LNCAP (cell line): Measurements from ENCODE around the gene CDH22.

ENCODE experiments used
- TF ChIP-seq, protein P1 (sequence below): fragments of 450-650 bp; IDR thresholded peaks from 2 replicates; pipeline ENCODE4 v1.5.1; 2017; ENCODE audit warnings: mild to moderate bottlenecking

Gene CDH22

DNA sequence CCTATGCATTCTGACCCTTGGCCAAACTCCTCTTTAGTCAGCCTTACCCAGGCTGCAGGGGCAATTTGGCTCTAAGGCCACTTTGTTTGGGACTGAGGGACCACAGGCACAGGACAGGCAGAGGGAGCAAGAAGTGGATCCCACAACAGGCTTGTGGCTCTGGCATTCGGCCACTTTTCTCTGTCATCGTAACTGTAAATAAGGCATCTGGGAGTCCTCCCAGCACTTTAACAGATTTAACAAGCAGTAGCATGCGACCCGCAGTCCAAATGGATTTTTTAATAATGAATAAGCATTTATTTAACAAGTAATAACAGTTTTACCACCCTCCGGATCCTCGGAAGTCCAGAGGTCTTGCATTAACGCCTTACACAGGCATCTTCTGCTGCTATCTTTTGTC lies 16.1 kb upstream of the CDH22 start:
- TF ChIP-seq, protein P1, sequence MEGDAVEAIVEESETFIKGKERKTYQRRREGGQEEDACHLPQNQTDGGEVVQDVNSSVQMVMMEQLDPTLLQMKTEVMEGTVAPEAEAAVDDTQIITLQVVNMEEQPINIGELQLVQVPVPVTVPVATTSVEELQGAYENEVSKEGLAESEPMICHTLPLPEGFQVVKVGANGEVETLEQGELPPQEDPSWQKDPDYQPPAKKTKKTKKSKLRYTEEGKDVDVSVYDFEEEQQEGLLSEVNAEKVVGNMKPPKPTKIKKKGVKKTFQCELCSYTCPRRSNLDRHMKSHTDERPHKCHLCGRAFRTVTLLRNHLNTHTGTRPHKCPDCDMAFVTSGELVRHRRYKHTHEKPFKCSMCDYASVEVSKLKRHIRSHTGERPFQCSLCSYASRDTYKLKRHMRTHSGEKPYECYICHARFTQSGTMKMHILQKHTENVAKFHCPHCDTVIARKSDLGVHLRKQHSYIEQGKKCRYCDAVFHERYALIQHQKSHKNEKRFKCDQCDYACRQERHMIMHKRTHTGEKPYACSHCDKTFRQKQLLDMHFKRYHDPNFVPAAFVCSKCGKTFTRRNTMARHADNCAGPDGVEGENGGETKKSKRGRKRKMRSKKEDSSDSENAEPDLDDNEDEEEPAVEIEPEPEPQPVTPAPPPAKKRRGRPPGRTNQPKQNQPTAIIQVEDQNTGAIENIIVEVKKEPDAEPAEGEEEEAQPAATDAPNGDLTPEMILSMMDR: no peak

DNA sequence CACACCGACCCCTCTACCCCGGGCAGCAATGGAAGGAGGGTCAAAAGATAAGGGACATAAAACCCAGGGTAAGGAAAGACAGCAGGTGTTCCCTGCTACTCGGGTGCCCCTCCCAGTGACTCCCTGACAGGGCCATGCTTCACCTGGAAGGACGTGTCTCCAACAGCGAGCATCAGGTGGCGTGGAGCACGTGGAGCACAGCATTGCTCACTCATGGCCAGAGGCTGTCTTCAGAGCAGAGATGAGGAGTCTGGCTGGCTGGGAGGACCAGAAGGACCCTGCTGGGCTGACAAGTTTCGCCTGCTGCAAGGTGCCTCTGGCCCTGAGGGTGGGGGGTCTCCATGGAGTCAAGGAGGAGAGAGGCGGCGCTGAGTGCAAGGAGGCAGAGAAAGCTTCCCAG lies 15.3 kb upstream of the CDH22 start:
- TF ChIP-seq, protein P1: no peak

- TF ChIP-seq, protein P1: no peak
These were observed 14.3 kb upstream of the CDH22 start for GRCh38 chr20:46322641-46323040.

DNA sequence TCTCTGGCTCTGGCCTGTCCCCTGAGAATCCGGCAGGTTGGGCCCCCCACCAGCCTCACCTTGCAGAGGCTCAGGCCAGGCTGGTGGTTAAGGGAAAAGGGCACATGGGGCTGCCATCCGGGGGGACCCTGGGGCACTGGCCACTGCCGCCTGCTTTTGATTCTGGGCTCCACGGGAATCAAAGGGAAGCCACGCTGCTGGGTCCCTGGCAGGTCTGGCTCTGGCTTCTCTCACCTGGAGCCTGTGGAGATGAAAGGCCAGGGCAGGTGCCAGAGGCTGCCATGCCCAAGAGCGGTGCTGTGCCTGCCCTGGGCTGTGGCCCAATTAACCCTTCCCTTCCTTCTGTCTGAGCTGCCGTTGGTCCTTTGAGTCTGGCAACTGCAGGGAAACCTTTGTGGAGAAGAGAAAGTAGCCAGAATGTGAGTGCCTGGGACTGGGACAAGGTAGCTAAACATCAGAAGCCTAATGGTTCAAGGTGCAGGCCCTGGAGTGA lies 9.4 kb upstream of the CDH22 start:
- TF ChIP-seq, protein P1: no peak

GRCh38 chr20:46316984-46317684 lies 8.8 kb upstream of the CDH22 start:
- TF ChIP-seq, protein P1: no peak

DNA sequence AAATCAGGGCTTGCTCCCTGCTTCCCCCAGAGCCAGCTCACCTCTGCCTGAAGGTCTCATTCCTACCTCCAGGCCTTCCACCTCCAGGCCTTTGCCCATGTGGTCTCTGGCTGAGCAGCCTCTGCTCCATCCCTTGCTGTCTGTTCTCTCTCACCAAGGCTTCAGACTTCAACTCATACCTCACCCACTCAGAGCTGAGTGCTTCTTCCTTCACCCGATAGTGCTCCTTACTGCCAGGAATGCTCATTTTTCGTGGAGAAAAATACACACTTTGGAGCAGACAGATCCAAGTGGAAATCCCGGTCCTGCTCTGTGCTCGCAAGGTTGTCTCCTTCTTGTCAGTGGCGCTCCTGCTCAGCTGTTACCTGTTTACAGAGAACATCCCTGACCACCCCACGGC lies 7.0 kb upstream of the CDH22 start:
- TF ChIP-seq, protein P1: no peak

DNA sequence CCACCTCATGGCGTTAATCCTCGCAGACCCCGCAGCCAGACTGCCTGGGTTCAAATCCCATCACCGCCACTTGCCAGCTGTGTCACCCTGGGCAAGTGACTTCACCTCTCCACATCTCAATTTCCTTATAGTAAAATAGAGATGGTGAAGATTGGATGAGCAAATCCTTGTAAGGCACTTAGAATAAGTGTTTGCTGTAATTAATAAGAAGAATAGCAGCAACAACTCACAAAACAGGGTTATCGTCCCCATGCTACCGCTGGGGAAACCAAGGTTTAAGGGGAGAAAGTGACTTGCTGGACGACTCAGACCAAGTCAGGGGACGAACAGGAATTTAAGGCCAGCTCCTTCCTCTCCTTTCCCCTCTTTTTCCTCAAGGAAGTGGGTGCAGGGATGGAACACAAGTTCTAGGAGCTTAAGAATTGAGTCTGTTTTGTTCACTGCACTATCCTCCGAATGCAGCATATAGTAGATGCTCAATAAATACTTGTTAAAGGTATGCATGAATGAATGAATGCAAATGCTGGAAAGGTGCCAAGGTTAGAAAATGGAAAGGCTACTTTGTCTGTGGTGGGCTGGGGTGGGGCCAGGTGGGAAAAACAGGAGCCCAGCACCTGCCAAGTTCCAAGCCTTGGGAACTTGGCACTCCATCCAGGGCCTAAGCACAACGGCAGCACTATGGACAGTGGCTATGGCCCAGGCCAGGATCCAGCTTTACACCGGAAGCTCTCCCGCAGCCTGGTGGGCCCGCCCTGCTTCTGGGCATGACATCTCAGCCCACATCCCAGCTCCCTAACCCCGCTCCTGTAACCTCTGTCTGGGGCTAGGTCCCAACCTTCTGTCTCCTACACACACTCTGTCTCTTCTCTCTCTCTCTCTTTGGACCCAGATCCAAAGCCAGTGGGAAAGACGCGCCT lies 4.9 kb upstream of the CDH22 start:
- TF ChIP-seq, protein P1: no peak
